Right renal pelvis (tissue), 4 donors: ENCODE measurements around the gene SRSF4. TPM values are rescaled to one million over a fixed set of nuclear protein-coding genes. Genes with fewer than 3 reads are reported as not detected.
"Not testable (repeated sequence)": the region's sequence is repeated elsewhere in the genome, so short reads cannot be mapped to it uniquely, and the experiment has no call there.

Source experiments
- DNase-seq, 4 donors: peaks; one replicate each; pipeline ENCODE4 v3.0.0-alpha.2; 2013; ENCODE audit warnings: low read depth in 4 of 4, low spot score in 3 of 4, missing footprints in 1 of 4
- polyA plus RNA-seq, 4 donors: library from polyadenylated mRNA; unstranded; fragments of 120-200 nt; gene quantifications; one replicate each; pipeline ENCODE4 v1.2.1, GENCODE V29; 2013; ENCODE audit not compliant: insufficient read length in 4 of 4

The SRSF4 gene
- polyA plus RNA-seq, 4 donors = 107 to 121 (median 110) TPM

DNA sequence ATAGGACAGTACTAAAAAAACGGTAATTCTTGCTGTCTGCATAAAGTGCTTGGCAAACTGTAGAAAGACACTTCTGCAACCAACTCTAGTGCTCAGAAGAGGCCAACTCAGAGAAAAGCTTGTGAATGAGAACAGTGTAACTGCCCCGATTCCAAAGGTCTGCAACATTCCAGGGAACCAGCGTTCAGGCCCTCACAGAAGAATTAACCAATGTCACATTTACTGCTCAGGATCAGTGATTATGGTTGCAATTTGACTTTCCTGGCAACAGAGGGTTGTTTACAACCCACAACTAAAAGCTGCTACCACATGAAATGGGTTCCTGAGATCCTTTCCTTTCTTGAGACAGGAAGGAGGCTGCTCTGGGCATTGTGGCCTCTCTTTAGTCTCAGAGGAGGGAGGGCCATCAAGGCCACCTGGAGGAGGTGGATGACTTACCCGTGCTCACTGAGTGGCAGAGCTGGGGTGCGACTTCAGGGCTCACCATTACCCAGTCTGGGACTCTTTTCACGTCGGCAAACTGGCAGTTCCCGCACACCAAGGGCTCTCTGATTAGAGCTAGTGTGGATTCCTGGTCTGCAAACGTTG is 15.3 kb downstream of the SRSF4 start:
- no peak for DNase-seq

- DNase-seq = no peak
Observed at GRCh38 chr1:29164588-29164987, 17.1 kb downstream of the SRSF4 start.

- no peak for DNase-seq
Observed at GRCh38 chr1:29162476-29163138, 19.1 kb downstream of the SRSF4 start.

DNA sequence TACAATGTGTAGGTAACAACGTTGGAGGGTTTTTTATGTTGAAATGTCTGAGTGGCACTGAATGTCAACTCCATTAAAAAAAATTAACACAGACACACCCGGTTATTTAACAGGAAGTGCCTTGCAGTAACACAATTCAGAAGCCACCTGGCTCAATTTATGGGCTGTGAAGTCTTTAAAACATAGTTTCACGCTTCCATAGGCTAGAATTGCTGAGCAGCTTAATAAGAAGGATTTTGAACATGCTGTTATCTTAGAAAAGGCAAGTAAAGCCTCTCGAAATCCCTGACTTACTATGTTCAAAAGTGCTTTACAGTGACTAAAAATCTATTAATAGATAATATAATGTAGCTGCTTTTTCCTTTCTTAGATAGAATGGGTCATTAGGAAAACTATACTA is 19.7 kb downstream of the SRSF4 start:
- no peak for DNase-seq

DNA sequence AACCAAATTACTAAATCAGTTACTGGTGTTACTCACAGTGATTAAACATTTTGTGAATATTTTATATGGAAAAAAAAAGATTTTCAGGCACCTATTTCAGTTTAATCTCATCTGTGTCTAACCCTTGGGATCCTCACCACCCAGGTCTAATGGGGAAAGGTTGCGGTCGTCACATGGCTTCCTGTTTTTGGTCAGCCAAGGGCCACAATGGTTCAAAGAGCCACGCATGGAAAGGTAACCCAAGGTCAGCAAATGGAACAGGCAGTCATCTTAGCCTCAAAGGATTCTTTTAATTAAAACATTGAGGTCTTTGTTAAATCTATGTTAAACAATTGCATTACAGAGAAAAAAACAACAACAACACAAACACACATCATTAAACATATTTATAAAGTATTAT is 21.9 kb downstream of the SRSF4 start:
- no peak for DNase-seq

DNA sequence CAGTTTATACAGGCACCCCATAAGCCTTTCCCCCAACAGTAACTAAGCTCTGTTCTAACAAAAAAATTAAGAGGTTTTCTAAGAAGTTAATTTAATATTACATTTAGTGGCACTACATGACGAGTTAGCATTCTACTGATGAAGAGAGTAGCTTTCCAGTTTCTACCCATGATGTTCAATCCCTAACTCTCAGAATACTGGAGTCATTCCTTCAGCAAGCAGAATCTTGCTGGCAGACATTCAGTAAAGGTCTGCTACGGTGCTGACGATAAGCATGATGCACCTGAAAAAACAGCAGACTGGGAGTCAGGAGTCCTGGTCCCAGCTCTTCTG is 24.5 kb downstream of the SRSF4 start:
- no peak for DNase-seq

DNA sequence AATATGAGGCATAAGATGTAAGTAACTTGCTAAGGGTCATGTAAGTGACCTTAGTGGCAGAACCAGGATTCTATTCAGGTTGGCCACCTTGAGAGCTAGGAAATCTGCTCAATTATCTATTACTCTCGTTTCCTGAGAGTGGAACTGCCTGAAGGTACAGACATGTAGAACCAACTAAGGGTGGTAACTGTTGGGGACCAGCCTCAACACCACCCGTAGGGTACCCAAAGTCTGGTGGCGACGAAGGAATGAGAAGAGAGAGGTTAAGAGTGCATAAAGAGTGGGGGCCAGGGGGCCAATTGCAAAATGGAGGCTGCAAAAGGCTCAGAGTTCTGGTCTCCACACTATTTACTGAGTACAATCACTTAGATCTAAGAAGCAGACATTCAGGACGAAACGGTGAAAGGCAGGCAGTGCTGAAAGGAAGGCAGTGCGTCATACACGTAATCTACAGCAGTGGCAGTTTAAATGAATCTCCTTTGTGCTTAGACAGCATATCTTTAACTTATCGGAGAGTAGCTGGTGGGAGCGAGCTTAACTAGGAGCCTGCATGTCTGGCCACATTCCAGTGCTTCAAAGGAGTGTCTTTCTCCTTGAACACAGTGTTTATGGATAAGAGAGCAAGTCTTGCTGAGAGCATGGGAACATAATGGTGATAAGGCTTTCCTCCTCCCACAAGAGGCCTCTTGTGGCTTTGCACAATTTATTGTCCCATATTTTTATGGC is 25.0 kb downstream of the SRSF4 start:
- DNase-seq = no peak

GRCh38 chr1:29152046-29152805 is 29.5 kb downstream of the SRSF4 start:
- no peak for DNase-seq

DNA sequence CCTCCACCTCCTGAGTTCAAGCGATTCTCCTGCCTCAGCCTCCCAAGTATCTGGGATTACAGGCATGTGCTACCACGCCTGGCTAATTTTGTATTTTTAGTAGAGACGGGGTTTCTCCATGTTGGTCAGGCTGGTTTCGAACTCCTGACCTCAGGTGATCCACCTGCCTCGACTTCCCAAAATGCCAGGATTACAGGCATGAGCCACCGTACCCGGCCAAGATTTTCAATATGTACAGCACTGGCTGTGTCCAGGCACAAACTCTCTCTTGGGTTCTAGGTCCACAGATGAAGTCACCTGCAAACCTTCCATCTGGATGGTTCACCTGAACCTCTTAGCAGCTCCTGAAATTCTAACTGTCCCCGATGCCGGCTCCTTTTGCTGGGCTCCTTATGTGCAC is 31.4 kb downstream of the SRSF4 start:
- not testable (repeated sequence) for DNase-seq

DNA sequence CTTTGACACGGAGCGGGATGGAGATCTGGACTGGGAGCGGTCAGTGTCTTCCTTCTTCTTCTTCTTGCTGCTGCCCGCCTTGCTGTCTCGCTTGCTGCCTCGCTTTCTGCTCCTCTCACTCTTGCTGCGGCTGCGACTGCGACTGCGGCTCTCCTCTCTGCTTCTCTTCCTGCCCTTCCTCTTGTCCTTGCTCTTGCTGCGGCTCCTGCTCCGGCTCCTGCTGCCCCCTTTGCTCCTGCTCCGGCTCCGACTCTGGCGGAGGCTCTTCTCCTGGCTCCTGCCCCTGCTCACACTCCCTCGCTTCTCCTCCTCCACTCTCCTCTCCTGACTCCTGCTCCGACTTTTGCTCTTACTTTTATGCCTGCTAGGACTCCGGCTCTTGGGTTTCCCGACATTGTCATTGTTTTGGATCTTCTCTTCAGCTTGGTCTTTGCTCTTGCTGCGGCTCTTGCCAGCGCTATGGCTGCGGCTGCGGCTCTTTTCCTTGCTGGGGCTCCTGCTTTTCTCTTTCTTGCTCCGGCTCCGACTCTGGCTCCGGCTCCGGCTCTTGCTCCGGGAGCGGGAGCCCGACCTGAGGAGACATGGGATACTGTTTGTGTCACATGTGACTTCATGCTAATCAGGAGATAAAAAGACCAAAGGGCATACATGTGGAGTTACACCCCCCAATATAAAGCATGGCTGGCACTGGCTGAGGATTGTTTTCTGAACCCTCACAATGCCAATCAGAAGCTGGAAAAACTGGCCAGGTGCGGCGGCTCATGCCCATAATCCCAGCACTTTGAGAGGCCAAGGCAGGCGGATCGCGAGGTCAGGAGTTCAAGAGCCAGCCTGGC is 32.8 kb downstream of the SRSF4 start:
- no peak for DNase-seq

DNA sequence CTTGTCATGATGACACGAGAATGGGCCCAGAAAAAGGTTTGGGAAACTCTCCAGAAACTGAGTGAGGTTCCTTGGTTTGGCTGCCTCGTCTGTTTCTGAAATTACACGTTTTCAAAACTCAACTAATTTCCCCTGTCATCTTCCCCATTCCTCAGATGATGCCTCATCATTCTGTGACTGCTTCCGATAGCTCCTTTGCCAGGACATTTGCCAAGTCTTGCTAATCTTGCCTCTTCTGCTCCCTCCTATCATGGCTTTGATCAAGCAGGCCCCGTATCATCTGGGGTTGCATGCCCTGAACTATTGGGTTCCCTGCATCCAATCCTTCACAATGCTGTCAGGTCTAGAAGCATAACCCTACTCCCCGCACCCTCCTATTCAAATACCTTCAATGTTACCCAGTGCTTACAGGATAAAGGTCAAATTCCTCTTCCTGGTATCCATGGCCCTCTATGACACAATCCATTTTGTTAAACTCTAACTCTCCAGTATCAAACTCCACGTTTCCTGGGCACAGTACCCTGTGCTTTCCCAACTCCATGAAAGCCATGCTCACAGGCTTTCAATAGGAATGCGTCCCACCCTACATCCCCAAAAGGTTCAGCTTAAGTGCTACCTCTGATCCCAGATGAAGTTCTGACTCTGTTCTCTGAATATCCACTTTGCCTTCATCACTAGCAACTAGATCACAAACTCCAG is 35.8 kb downstream of the SRSF4 start:
- no peak for DNase-seq

DNA sequence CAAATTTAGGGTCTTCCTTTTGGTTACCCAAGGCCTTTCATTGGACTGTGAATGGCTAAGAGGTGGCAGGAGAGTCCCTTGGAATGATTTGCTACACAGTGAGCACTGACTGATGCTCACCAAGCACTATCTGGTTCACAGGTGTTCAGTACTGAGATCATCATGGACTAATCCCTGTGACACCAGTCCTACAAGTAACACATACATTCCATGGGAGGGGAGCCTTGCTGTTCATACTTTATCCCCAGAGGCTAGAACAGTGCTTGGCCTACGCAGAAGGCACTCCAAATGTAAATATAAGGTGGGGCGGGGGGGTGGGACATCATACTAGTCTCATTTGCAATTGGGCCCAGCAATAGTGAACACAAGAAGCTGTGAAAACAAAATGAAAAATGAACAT is 37.5 kb downstream of the SRSF4 start:
- DNase-seq = no peak

GRCh38 chr1:29142714-29143113 is 39.0 kb downstream of the SRSF4 start:
- no peak for DNase-seq

- DNase-seq = peak in 2 of 4 donors; percentile 32 to 44
Observed at GRCh38 chr1:29136391-29136915, 45.2 kb downstream of the SRSF4 start.

DNA sequence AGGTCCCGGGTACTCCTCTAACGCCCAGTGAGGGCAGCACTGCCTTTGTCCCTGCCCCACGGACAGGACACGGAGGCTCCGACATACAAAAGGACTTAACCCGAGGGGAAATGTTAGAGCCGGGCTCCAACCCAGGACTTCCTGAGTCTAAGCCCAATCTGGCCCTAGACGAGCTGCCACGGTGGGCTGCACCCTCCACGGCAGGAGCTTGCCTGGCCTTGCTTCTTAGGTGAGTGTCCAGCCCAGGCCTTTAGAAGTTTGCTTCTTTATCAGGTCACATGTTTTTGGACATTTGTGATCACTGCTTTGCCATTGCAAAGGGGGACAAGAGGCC is 47.0 kb downstream of the SRSF4 start:
- DNase-seq = no peak

GRCh38 chr1:29133861-29134694 is 47.6 kb downstream of the SRSF4 start:
- DNase-seq = no peak

- not testable (repeated sequence) for DNase-seq
Observed at GRCh38 chr1:29131056-29131455, 50.6 kb downstream of the SRSF4 start.

DNA sequence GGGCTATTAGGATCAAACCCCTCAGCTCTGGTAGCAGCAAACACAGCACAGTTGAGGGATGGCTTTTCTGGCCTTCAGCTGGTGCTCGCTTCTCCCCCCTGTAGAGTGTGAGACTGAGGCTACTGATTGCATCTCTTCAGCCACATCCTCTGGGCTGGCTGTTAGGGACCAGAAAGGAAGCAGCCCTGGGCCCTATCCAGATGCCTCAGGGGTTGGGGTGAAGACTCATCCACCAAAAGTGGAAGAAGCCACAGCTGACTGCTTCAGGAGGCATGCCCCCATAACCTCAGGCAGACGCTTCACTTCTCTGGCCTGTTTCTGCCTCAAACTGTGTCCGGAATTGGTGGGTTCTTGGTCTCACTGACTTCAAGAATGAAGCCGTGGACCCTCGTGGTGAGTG is 51.8 kb downstream of the SRSF4 start:
- DNase-seq = no peak

- no peak for DNase-seq
Observed at GRCh38 chr1:29128739-29129138, 53.0 kb downstream of the SRSF4 start.
